COLO668 (cell line): ENCODE data around the gene LRP8.

Experiments
- DNase-seq: peaks from one replicate; lab custom pipeline; 2025; ENCODE audit not compliant: unreplicated experiment; lab: John Stamatoyannopoulos, UW

LRP8 gene

GRCh38 chr1:53340660-53341520 lies 13.0 kb upstream of the LRP8 start:
- DNase-seq, result no peak

- DNase-seq, result no peak
Observed at GRCh38 chr1:53339736-53340635, 12.1 kb upstream of the LRP8 start.

- no peak for DNase-seq
Observed at GRCh38 chr1:53338423-53338822, 10.6 kb upstream of the LRP8 start.

GRCh38 chr1:53337499-53337898 lies 9.6 kb upstream of the LRP8 start:
- no peak for DNase-seq

GRCh38 chr1:53336146-53336545 lies 8.3 kb upstream of the LRP8 start:
- no peak for DNase-seq

- DNase-seq, result no peak
Observed at GRCh38 chr1:53335661-53336060, 7.8 kb upstream of the LRP8 start.

- no peak for DNase-seq
Observed at GRCh38 chr1:53334781-53335180, 6.9 kb upstream of the LRP8 start.

- no peak for DNase-seq
Observed at GRCh38 chr1:53334312-53334711, 6.4 kb upstream of the LRP8 start.

GRCh38 chr1:53332833-53333232 lies 5.0 kb upstream of the LRP8 start:
- DNase-seq, result no peak

- DNase-seq, result no peak
Observed at GRCh38 chr1:53332186-53332564, 4.3 kb upstream of the LRP8 start.

GRCh38 chr1:53331446-53332185 lies 3.7 kb upstream of the LRP8 start:
- DNase-seq, result no peak

GRCh38 chr1:53330819-53331218 lies 2.9 kb upstream of the LRP8 start:
- DNase-seq, result no peak

- peak; percentile 54 for DNase-seq
Observed at GRCh38 chr1:53328541-53329499, 950 bp upstream of the LRP8 start.

- DNase-seq, result peak; percentile 80
Observed at GRCh38 chr1:53327182-53327913, 522 bp downstream of the LRP8 start.

GRCh38 chr1:53326598-53327181 lies 1.2 kb downstream of the LRP8 start:
- peak; percentile 94 for DNase-seq

- peak; percentile 99 for DNase-seq
Observed at GRCh38 chr1:53326088-53326597, 1.7 kb downstream of the LRP8 start.

GRCh38 chr1:53325326-53326087 lies 2.4 kb downstream of the LRP8 start:
- no peak for DNase-seq

- no peak for DNase-seq
Observed at GRCh38 chr1:53324728-53325297, 3.1 kb downstream of the LRP8 start.
